SH-SY5Y (cell line): ENCODE measurements around the gene BUD13.

Source experiments
- GATA2 ChIP-seq: IDR thresholded peaks from 2 replicates; pipeline ENCODE4 v1.6.1; 2011; ENCODE audit warnings: mild to moderate bottlenecking, low read depth, low read length
- GATA3 ChIP-seq: IDR thresholded peaks from 2 replicates; pipeline ENCODE4 v1.6.1; 2011; ENCODE audit warnings: low read depth, mild to moderate bottlenecking, low read length, moderate library complexity

The BUD13 gene

GRCh38 chr11:116787436-116787785, 14.6 kb upstream of the BUD13 start:
- no peak for TF ChIP-seq GATA2
- TF ChIP-seq GATA3: no peak

- TF ChIP-seq GATA3 (no peak), GATA2 (no peak)
Observed at GRCh38 chr11:116786966-116787365, 14.2 kb upstream of the BUD13 start.

GRCh38 chr11:116786326-116786725, 13.5 kb upstream of the BUD13 start:
- TF ChIP-seq GATA3: no peak
- TF ChIP-seq GATA2: no peak

GRCh38 chr11:116782728-116783127, 9.9 kb upstream of the BUD13 start:
- TF ChIP-seq GATA3 (no peak), GATA2 (no peak)

- TF ChIP-seq GATA3 (no peak), GATA2 (no peak)
Observed at GRCh38 chr11:116778556-116778955, 5.8 kb upstream of the BUD13 start.

GRCh38 chr11:116777056-116777455, 4.3 kb upstream of the BUD13 start:
- no peak for TF ChIP-seq GATA3
- TF ChIP-seq GATA2: no peak

GRCh38 chr11:116776522-116776984, 3.8 kb upstream of the BUD13 start:
- TF ChIP-seq GATA3 (no peak), GATA2 (no peak)

- TF ChIP-seq GATA3 (no peak), GATA2 (no peak)
Observed at GRCh38 chr11:116775975-116776374, 3.2 kb upstream of the BUD13 start.

GRCh38 chr11:116774661-116775060, 1.9 kb upstream of the BUD13 start:
- TF ChIP-seq GATA2: no peak
- TF ChIP-seq GATA3: no peak

- TF ChIP-seq GATA2 (no peak), GATA3 (no peak)
Observed at GRCh38 chr11:116773203-116774097, 663 bp upstream of the BUD13 start.

GRCh38 chr11:116771935-116772334, 852 bp downstream of the BUD13 start:
- TF ChIP-seq GATA3 (no peak), GATA2 (no peak)

- no peak for TF ChIP-seq GATA2
- TF ChIP-seq GATA3: no peak
Observed at GRCh38 chr11:116762132-116762531, 10.7 kb downstream of the BUD13 start.

GRCh38 chr11:116750070-116750718, 22.6 kb downstream of the BUD13 start:
- TF ChIP-seq GATA2 (no peak), GATA3 (no peak)

GRCh38 chr11:116742104-116742503, 30.7 kb downstream of the BUD13 start:
- TF ChIP-seq GATA2 (no peak), GATA3 (no peak)

- TF ChIP-seq GATA3 (no peak), GATA2 (no peak)
Observed at GRCh38 chr11:116740741-116741140, 32.0 kb downstream of the BUD13 start.

GRCh38 chr11:116738975-116739374, 33.8 kb downstream of the BUD13 start:
- no peak for TF ChIP-seq GATA2
- no peak for TF ChIP-seq GATA3
